Uterus (tissue), 4 donors: ENCODE measurements around the gene CHRNA5. TPM values are rescaled to one million over a fixed set of nuclear protein-coding genes. Genes with fewer than 3 reads are reported as not detected.

Experiments used
- DNase-seq, 2 donors: peaks; one replicate each; pipeline ENCODE4 v3.0.0-alpha.2; 2019 to 2020
- H3K27ac ChIP-seq, 2 donors: fragments of 200-600 bp; sonication (generic); 1 replicate in 1 of 2; 2 replicates in 1 of 2; pipeline ENCODE4 v1.5.1; 2016 to 2018
- H3K27me3 ChIP-seq, 2 donors: fragments of 200-600 bp; sonication (generic); one replicate each; pipeline ENCODE4 v1.5.1; 2018 to 2019; ENCODE audit warnings: control low read depth in 1 of 2
- H3K36me3 ChIP-seq, 2 donors: fragments of 200-600 bp; sonication (generic); one replicate each; pipeline ENCODE4 v1.5.1; 2019; ENCODE audit warnings: control low read depth in 1 of 2
- H3K4me1 ChIP-seq, 2 donors: fragments of 200-600 bp; sonication (generic); one replicate each; pipeline ENCODE4 v1.5.1; 2018 to 2019; ENCODE audit warnings: control low read depth in 1 of 2
- H3K4me3 ChIP-seq, 2 donors: fragments of 200-600 bp; sonication (generic); 1 replicate in 1 of 2; 2 replicates in 1 of 2; pipeline ENCODE4 v1.5.1; 2018 to 2019; ENCODE audit warnings: mild to moderate bottlenecking in 1 of 2
- H3K9me3 ChIP-seq, 2 donors: fragments of 200-600 bp; sonication (generic); one replicate each; pipeline ENCODE4 v1.5.1; 2019; ENCODE audit warnings: control low read depth in 1 of 2
- CTCF ChIP-seq, 4 experiments: fragments of 200-600 bp in 2 of 4; fragments of 450-650 bp in 2 of 4; sonication (generic) in 2 of 4; IDR thresholded peaks; one replicate each; pipeline ENCODE4 v1.5.1; 2016 to 2019; ENCODE audit warnings: antibody characterized with exemption in 4 of 4, mild to moderate bottlenecking in 2 of 4, moderate library complexity in 1 of 4
- POLR2A ChIP-seq, 2 donors: fragments of 450-650 bp; IDR thresholded peaks; one replicate each; pipeline ENCODE4 v1.6.1; 2016; ENCODE audit warnings: antibody characterized with exemption in 2 of 2, mild to moderate bottlenecking in 1 of 2, moderate library complexity in 1 of 2
- intact Hi-C: fragments of 100-400 bp; cut with DNase I; formaldehyde crosslinking; loops from one replicate; pipeline ENCODE4 v1.15.1; 2023; ENCODE audit warnings: low total_unique reads
- total RNA-seq, 4 donors: library from RNA; depleted of rRNA in 3 of 4; stranded (reverse); fragments of >200 nt in 3 of 4; gene quantifications; one replicate each; pipeline versions ENCODE4 v1.1.0 to v1.2.4, GENCODE V29; 2014 to 2023
- donor health status: DM: yes; HTN: yes; CAD: no.

CHRNA5 gene
- total RNA-seq, 4 donors from 2014 or later = 2.0 to 4.2 (median 3.8) TPM; not detected in 1

GRCh38 chr15:78625606-78626280 lies 60.4 kb downstream of the CHRNA5 start:
- H3K27me3 ChIP-seq = peaks cover 4 to 5% of the 10 kb centered on the region in 2 donors
- intact Hi-C loops = no loop called here
- H3K27ac ChIP-seq = no peak overlapping the region
- H3K4me1 ChIP-seq = no peaks in the 10 kb centered on the region
- H3K9me3 ChIP-seq = no peaks in the 10 kb centered on the region
- H3K4me3 ChIP-seq = no peak overlapping the region
- DNase-seq = no peak
- TF ChIP-seq CTCF (IDR thresholded peaks at IDR 0.05) (no peak), POLR2A (IDR thresholded peaks at IDR 0.05) (no peak)
- H3K36me3 ChIP-seq = no peaks in the 10 kb centered on the region

DNA sequence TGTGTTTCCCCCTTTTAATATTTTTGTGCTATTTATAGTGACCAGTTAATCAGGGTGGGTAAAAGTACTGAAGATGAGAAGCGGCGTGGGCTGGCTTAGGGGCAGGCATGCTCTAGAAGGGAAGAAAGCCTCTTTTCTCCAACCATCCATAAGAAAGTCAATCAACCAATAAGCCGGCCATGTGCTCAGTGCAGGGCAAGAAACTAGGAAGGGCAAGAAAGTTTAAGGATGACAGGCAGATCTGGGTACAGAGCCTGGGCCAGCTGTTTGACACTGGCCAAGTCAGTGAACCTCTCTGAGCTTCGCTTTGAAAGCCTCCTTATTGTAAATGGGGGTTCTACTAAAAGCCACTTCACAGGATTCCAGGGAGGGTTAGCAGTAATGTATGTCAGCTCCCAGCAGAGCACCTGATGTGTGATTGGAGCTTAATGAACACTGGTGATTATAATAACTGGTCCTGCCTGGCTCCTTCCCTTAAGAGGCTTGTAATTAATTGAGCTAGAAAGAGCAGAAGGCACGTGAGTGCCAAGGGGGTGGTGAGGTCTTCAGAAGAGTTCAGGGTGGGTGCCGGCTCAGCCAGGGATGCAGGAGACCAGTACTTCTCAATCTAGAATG lies 61.2 kb downstream of the CHRNA5 start:
- intact Hi-C loops = no loop called here
- H3K4me1 ChIP-seq = no peaks in the 10 kb centered on the region
- H3K4me3 ChIP-seq = no peak overlapping the region
- no peaks in the 10 kb centered on the region for H3K9me3 ChIP-seq
- peaks cover 0 to under 1% of the 10 kb centered on the region in 2 donors for H3K27me3 ChIP-seq
- no peaks in the 10 kb centered on the region for H3K36me3 ChIP-seq
- H3K27ac ChIP-seq = no peak overlapping the region
- TF ChIP-seq CTCF (IDR thresholded peaks at IDR 0.05) (no peak), POLR2A (IDR thresholded peaks at IDR 0.05) (no peak)
- DNase-seq = no peak

GRCh38 chr15:78627348-78627747 lies 62.0 kb downstream of the CHRNA5 start:
- Histone ChIP-seq H3K27ac (no peak overlapping the region), H3K4me3 (no peak overlapping the region), H3K27me3 (no peaks in the 10 kb centered on the region), H3K4me1 (no peaks in the 10 kb centered on the region), H3K9me3 (no peaks in the 10 kb centered on the region), H3K36me3 (no peaks in the 10 kb centered on the region)
- no peak for DNase-seq
- TF ChIP-seq CTCF (IDR thresholded peaks at IDR 0.05) (no peak), POLR2A (IDR thresholded peaks at IDR 0.05) (no peak)
- intact Hi-C loops = no loop called here

DNA sequence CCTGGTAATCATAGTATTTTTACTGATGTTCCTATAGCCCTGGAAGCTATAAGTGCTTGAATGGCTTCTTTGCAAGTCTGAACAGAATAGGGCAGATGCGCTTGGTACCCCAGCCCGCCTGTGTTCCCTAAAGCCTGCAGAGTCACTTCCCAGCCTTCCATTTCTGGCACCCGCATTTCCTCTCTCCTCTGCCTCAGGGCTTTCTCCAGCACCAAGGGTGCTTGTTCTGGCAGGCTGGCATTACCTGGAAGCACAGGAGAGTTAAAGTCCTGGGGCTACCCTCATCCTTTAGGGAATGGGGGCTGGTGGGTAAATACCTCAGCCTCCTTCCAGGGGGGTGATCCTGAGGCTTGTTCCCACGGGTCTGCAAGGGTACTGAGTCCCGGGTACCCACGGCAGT lies 62.9 kb downstream of the CHRNA5 start:
- no peaks in the 10 kb centered on the region for H3K9me3 ChIP-seq
- TF ChIP-seq CTCF (IDR thresholded peaks at IDR 0.05) = no peak
- TF ChIP-seq POLR2A (IDR thresholded peaks at IDR 0.05) = no peak
- no peaks in the 10 kb centered on the region for H3K4me1 ChIP-seq
- no peaks in the 10 kb centered on the region for H3K27me3 ChIP-seq
- no peak for DNase-seq
- H3K36me3 ChIP-seq = no peaks in the 10 kb centered on the region
- H3K27ac ChIP-seq = no peak overlapping the region
- no peak overlapping the region for H3K4me3 ChIP-seq
- intact Hi-C loops = no loop called here

DNA sequence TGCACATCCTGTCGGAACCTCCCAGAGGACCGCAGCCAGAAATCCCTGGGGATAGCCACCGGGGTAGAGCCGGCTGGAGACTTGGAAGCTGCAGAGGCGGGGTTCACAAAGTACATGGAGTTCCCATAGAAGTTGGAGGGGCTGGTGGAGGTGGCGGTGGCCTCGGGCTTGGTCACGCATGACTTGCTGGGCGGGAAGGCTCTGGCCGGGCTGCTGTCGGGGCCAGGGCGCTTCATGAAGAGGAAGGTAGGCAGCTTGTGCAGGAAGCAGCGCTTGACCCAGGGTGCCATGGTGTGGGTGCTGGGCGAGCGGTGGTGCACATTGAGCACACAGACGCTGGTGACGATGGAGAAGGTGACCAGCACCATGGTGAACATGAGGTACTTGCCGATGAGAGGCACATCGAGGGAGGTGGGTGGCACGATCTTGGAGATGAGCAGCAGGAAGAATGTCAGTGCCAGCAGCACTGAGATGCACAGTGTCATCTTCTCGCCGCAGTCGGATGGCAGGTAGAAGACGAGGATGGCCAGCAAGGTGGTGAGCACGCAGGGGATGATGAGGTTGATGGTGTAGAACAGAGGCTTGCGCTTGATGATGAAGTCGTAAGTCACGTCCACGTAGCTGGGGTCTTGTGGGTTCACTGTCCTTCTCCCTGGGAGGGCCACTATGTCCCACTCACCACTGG lies 63.9 kb downstream of the CHRNA5 start:
- Histone ChIP-seq H3K4me3 (no peak overlapping the region), H3K27ac (no peak overlapping the region), H3K36me3 (no peaks in the 10 kb centered on the region), H3K9me3 (no peaks in the 10 kb centered on the region), H3K4me1 (no peaks in the 10 kb centered on the region), H3K27me3 (no peaks in the 10 kb centered on the region)
- TF ChIP-seq CTCF (IDR thresholded peaks at IDR 0.05) (no peak), POLR2A (IDR thresholded peaks at IDR 0.05) (no peak)
- intact Hi-C loops = no loop called here
- no peak for DNase-seq
